Hematopoietic multipotent progenitor cell treated with erythropoietin and hydrocortisone succinate and interleukin-3 and kit ligand, for 17 days (in vitro differentiated cells): ENCODE results near the gene TWF2.

Source experiments
- DNase-seq: peaks from one replicate; pipeline ENCODE4 v3.0.0-alpha.2; 2015; ENCODE audit warnings: low spot score

The TWF2 gene

DNA sequence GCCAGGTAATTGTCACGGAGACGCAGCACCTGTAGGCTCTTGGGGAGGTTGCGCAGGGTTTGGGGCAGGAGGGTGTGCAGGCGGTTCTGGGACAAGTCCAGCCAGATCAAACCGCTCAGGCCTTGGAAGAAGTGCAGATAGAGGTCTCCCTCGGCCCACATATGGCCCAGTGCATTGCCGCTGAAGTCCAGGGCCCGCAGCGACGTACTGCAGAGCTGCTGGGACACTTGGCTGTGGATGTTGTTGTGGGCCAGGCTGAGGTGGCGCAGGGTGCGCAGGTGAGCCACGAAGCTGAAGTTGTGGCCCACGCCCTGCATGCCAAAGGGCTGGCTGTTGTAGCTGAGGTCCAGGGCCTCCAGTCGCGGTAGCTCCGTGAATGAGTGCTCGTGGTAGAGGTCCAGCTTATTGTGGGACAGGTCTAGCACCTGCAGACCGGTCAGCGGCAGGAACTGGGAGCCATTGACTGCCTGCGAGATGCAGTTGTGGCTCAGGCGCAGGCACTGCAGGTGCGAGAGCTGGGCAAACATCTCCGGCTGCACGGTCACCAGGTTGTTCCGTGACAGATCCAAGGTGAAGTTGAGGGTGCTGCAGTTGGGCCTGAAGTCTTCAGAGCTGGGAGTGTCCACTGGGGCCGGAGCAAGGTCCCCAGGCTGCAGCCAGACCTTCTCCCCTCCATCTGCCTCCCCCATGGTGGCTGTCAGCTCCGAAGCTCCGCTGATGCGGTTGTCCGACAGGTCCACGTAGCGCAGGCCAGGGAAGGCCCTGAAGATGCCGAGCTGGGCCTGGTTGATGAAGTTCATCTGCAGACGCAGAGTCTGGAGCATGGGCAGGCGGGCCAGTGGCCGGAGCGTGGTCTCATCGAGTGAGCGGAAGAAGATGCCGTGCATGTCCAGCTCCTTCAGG lies 16.4 kb downstream of the TWF2 start:
- DNase-seq, result no peak

DNA sequence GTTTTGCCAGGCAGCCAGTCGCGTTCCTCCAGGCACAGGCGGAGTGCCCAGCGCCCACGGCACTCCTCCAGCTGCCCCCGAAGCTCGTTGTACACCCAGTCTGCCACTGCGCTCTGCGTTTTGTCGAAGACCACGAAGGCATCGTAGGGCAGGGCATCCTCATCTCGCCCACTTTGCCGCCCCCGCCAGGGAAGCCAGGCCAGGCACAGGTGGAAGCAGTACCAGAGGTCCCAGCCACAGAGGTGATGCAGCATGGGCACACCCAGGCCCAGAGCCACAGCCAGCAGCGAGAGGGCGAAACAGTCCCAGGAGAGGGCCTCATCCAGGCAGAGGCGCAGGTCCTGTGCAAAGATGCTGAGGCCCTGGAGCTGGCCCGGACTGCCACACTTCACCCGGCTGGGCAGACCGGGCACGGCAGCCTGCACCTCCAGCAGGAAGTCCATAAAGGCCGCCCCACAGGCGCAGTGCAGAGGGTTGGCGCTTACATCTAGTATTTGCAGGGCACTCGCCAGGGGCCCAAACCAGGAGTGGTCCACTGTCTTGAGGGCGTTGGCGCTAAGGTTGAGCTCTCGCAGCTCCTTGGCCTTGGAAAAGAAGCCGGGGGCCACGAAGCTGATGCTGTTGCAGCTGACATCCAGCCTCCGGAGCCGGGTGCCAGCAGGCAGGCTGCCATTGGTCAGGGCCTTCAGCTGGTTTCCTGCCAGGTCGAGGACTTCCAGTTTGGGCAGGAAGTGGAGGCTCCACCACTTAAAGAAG lies 17.2 kb downstream of the TWF2 start:
- DNase-seq, result no peak

DNA sequence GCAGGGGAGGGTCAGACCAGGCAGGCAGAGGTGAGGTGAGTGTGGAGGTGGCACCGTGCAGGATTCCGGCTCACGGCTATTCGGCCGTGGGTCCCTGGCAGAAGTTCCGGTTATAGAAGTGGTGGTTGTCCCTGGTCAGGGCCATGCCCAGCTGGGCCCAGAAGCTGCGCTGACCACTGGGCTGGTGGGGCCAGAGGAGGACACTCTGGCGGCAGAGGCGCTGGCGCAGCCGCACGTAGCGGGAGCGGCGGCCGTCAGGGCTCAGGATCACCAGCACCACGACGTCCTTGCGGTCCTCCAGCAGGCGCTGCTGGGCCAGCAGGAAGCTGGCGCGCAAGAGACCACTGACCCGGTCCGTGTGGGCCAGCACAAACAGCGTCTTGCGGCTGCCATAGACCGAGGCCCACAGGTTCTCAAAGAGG lies 17.8 kb downstream of the TWF2 start:
- no peak for DNase-seq

DNA sequence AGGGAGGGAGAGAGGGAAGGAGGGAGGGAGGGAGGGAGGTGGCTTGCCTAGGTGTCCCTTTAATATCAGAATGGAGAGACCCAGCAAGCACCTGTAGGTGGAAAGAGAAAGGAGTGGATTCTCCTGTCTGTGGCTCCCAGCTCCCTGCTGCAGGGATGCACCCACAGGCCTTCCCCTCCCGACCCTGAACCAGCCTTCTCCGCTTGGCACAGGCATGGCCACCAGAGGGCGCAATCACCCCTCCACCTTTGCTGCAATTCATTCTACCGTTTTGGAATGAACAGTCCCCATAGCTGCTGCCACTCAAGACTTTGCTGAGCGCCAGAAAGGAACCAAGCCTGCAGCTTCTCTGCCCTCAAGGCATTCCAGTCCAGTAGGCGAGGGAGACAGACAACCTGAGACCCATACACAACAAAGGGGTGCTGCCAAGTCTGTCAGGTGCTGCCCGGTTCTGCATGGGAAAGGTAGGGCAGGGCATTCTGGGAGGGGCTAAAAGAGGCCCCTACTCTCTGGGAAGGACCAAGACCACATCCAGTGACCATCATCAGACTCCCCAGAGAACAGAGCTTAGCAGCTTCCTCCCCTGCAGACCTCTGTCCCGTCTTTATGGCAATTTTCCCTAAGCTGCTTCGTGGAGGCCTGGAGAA lies 18.5 kb downstream of the TWF2 start:
- DNase-seq, result peak; percentile 79

DNA sequence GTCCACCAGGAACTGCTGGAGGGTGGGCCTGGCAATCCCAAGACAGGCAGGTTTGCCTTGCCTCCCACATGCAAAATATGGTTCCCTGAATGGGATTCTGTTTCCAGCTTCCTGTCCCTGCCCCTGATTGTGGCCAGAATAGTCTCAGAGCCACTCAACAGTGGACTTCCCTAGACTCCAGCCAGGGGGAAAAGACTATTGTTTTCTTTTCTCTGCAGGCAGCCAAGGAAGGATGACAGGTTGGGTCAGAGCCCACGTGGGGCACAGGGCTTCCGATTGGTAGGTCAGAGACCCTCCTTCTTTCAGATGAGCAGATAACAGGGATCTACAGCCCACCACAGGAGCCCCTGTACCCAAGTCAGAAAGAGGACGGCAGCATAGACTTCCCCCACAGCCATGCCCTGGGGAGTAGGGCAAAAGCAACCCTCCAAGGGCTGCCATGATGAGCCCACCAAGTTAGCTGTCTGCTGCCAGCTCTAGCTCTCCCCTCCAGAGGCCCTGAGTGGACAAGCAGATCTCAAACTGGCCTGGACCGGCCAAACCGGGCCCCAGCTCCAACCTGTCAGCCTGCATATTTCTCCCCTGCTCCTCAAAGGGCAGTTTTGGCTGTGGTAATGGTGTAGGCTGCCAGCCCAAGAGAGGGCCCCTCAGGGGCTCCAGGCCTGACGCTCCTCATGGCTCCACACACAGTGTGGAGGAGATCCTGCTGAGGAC lies 19.9 kb downstream of the TWF2 start:
- DNase-seq, result no peak

DNA sequence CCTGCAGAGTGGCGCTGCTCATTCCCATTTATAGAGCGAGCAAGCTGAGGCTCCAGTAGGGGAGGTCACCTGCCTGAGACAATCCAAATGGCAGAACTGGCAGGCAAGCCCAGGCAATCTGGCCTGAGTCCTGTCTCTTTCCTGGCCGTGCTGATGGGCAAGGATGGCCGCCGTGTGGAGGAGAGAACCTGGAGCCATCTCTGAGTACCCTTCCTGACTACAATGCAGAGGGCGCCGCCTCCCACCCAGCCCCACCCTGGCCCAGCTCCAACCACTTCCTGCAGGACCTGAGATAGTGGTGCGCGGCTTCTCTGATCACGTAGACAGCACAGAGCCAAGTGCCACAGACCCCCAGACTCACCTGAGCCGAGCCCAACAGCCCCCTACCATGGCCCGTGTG lies 20.5 kb downstream of the TWF2 start:
- no peak for DNase-seq

DNA sequence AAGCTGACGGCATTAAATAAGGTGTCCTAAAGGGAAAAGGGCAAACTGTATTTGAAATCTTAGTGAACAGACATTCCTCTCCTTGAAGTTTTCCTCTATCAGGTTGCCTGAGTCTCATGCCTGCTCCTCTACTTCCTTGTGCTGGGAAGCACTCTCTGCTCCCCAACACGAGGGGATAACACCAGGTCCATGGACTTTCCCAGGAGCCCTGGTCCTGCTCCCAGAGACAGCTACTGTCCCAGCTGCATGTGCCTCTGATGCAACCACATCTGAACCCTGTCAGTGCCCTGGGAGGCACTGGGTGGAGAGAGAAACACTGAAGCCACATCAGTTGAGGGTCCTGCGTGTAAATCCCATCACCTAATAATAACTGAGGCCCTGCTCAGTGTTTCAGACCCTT lies 20.9 kb downstream of the TWF2 start:
- no peak for DNase-seq

DNA sequence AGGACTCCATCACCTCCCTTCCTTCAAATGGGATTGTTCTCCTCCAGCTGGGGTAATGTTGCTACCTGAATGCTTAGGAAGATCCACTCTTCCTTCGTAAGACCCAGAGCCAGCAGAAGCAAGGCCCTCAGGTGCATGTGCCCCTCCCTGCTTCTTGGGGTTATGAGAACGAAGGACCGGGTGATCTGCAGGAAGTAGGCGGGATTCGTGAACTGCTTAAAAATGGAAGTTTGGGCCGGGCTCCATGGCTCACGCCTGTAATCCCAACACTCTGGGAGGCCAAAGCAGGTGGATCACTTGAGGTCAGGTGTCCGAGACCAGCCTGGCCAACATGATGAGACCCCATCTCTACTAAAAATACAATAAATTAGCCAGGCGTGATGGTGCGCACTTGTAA lies 21.6 kb downstream of the TWF2 start:
- no peak for DNase-seq

DNA sequence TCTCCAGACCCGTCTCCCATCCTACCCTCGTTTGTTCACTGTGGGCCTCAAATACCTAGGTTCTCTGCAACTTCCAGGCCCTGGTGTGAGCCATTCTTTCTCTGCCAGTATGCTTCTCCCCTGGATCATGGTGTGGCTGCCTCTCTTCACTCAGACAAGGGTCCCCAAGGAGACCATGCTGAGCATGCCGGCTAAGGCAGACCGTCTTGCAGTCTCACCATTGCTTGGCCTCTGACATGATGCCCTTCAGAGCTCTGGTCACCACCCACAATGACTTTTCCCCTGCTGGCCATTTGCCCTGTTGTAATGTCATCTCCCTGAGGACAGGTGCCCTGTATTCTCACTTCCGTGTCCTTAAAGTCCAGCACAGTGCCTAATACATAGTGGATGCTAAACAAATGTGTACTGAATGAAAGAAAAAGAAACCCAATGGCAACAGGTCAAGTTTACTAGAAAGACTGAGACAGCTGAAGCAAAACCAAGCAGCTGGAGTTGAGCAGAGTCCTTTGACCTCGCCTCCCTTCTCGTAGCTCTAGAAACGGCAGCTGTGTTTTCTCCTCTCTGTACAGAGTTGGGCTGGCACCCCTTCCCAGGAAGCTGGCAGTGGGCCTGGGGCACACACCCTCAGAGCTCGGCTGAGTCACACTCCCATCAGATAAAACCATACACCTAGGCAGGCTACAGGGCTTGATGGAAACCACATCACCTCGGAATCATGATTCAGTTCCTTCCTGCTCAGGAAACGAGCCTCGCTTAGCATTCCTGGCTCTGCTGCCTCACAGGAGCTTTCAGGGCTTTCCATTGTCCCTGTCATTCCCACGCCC lies 22.2 kb downstream of the TWF2 start:
- peak; percentile 73 for DNase-seq

DNA sequence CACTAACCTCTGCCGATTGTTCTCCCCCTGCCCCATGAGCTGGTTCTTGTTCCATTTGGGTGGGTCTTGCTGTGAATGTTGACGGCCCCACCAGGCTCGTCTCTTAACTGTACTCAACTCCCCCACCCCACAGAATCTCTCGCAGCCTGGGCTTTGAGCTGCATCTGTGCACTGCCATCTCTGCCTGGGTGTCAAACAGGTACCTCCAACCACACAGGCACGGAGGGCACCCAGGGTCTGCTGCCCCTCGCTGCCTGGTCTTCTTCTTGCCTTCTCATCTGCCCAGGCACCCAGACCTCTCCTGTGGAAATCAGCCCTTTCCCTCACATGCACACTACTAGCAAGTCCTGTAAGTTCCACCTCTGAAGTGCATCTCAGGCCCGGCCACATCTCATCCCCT lies 23.6 kb downstream of the TWF2 start:
- DNase-seq, result no peak

DNA sequence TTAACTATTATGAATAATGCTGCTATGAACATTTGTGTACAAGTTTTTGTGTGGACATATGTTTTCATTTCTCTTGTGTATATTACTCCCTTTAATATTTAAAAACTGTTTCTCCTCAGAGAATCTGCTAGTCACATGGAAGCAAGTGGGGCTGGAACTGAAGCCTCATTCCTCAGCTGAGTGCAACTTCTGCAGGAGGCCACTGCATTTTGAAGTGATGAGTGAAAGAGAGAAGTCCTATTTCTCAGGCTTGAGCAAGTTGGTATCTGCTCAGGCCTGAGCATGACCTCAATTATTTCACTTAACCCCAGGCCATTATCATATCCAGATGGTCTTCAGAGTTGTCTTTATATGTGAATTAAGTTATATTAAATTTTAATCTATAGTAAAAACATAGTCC lies 25.1 kb downstream of the TWF2 start:
- DNase-seq, result no peak

DNA sequence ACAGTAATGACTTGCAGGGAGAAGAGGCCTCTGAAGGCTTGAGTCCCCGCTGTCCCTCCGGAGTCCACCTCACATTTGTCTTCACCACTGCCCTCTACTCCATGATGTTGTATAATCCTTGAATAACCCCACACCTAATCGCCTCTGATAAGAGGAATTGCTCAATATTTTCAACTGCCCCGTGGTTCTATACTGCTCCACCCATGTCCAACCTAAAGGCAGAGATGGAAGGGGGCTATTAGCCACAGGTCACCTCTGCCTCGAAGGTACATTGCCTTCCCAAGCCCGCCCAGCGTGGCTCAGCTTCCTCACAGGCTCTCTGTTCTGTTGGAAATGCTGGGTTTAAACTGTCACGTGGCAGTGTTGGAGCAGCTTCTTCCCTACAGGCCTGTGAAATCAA lies 26.0 kb downstream of the TWF2 start:
- no peak for DNase-seq

DNA sequence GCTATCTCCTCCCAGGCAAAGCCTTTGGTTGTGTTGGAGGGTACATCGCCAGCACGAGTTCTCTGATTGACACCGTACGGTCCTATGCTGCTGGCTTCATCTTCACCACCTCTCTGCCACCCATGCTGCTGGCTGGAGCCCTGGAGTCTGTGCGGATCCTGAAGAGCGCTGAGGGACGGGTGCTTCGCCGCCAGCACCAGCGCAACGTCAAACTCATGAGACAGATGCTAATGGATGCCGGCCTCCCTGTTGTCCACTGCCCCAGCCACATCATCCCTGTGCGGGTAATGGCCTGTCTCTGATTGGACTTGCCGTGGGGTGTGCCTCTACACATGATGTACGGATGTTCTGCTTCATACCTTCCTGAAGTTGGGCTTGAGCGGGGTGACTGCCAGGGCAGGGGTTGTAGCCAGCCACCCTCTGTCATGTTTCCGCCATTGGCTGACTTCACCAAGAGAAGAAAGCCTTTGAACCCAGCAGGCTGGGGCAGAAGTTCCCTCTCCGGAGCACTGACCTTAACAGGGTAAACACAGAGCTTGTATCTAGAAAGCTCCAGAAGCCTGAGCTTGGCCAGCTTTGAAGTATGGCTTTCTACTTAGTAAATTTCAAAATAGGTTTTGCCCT lies 27.6 kb downstream of the TWF2 start:
- DNase-seq, result no peak

DNA sequence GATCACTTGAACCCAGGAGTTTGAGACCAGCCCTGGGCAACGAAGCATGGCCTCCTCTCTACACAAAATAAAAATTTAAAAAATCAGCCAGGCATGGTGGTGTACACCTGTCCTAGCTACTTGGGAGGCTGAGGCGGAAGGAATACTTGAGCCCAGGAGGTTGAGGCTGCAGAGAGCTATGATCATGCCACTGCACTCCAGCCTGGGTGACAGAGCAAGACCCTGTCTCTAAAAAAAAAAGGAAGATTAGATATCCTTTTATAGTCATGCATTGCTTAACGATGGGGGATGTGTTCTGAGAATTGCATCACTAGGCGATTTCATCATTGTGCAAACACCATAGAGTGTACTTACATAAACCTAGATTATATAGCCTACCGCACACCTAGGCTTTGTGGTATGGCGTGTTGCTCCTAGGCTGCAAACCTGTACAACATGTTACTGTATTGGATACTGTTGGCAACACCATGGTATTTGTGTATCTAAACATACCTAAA lies 28.4 kb downstream of the TWF2 start:
- no peak for DNase-seq

DNA sequence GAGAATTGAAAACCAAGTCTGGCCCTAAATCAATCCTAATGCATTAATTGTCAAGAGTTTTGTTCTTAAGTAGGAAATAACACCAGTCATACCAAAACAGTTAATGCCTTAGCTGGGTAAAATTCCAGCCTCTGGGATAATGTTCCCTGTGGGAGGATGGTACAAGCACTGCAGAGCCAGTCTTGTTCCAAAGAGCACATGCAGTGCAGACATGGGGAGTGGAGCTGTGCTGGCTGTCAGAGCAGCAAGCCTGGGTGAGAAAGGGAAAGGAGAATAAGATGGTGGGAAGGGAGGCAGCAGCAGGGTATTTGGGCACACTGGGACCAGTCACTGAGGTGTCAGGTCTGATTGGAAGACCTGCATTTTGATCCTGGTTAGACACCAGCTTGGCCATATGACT lies 28.9 kb downstream of the TWF2 start:
- DNase-seq, result no peak

DNA sequence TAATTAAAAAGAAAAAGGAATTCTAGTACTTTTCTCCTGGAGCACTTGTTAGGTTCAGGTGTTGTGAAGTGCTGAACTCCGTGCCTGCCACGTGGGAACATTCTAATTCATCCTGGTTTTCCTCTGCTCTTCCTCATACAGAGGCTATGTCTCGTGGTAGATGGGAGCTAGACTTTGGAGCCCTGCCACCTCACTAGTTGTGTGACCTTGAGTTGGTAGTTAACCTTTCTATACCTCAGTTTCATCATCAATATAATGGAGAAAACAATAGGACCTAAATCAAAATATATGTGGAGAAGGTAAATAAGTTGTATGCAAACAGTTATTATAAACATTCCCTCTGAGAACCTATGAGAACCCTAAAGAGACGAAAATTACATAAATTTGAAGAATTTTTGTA lies 30.4 kb downstream of the TWF2 start:
- no peak for DNase-seq

DNA sequence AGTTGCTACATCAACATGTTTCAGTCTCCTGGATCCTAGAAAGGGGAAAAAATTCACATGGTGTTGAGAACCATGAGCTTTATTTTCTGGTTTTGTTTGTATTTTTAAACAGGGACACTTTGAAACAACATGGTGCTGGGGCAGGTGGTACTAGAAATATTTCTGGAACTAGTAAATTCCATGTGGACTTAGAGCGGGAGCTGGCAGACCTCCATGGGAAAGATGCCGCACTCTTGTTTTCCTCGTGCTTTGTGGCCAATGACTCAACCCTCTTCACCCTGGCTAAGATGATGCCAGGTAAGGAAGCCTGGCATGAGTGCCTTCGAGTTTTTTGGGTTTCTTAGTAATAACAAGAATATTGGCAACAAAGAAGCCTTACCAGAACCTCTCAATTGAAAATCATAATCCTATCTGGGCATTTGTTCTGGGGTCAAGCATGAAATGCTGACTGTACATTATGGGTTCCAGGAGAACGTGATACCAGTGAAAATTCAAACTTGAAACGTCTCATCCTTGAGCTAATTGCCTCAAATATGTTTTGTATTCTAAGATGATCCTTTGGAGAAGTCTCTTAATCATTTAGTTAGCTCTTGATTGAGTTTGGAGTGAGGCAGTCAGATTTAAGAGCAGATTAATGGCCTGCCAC lies 33.1 kb downstream of the TWF2 start:
- DNase-seq, result no peak

DNA sequence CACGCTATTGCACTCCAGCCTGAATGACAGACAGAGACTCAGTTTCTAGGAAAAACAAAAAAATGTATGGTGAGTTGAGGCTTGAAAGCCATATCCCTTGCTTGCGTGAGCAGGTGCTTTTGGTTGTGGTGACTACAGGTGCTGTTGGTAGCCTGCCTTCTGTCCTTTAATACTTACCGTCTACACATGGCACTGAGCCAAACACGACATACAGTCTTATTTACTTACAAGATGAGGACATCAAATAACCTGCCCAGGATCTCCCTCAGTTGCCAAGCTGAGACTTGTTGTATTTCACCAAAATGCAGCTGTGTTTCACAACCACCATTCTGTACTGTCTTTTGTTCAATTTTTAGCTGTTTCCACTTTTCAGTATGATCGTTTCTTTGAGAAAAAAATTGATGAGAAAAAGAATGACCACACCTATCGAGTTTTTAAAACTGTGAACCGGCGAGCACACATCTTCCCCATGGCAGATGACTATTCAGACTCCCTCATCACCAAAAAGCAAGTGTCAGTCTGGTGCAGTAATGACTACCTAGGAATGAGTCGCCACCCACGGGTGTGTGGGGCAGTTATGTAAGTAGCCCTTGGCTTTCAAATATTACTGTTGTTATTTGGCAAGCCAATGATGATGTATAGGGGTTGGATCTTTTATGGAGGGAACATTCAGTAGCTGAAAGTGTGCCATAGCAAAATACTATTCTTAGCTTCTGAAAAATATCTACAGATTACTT lies 34.5 kb downstream of the TWF2 start:
- no peak for DNase-seq

DNA sequence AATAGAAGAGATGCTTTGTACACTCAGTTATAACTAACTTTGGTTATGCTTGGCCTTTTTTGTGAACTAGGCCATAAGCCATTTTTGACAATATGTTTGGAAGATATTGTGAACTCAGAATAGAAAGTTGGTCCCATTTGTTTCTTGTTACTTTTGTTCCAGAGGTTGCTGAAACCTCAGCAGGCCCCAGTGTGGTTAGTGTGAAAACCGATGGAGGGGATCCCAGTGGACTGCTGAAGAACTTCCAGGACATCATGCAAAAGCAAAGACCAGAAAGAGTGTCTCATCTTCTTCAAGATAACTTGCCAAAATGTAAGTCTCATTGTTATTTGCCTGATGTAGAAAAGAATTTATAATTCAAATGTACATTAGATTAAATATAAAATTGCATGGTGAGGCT lies 35.3 kb downstream of the TWF2 start:
- DNase-seq, result no peak
